Stimulated activated naive B cell treated with anti-CD40 and anti-IgM and Interleukin-4, amounts not matched to agents 10 μg/mL and 1 μg/mL and 100 μg/mL, for 72 hours (primary cell): ENCODE results near the gene GABBR2.
A peak's percentile ranks its signal among the peaks of the same experiment; 100 is the strongest.
"Not testable (repeated sequence)": the region's sequence is repeated elsewhere in the genome, so short reads cannot be mapped to it uniquely, and the experiment has no call there.

Experiments
- ATAC-seq, 2 donors: fragments of 150-1000 bp; cut with Tn5 transposase; replicated peaks; 2 replicates each; pipeline ENCODE4 v1.10.0; 2021; ENCODE audit warnings: moderate library complexity in 1 of 2
- DNase-seq: peaks from one replicate; pipeline ENCODE4 v3.0.0; 2021
- H3K27ac Mint-ChIP-seq: one replicate; pipeline ENCODE4 v1.8.0; 2022; ENCODE audit warnings: mild to moderate bottlenecking, mixed read lengths
- H3K27me3 Mint-ChIP-seq, 2 donors: one replicate each; pipeline ENCODE4 v1.8.0; 2022; ENCODE audit warnings: mixed read lengths in 2 of 2
- H3K36me3 Mint-ChIP-seq, 2 donors: one replicate each; pipeline ENCODE4 v1.8.0; 2022; ENCODE audit warnings: mixed read lengths in 2 of 2, mild to moderate bottlenecking in 1 of 2
- H3K4me1 Mint-ChIP-seq, 2 donors: one replicate each; pipeline ENCODE4 v1.8.0; 2022; ENCODE audit warnings: mixed read lengths in 2 of 2, mild to moderate bottlenecking in 1 of 2
- H3K4me3 Mint-ChIP-seq, 2 donors: one replicate each; pipeline ENCODE4 v1.8.0; 2022; ENCODE audit warnings: mild to moderate bottlenecking in 2 of 2, mixed read lengths in 2 of 2, moderate library complexity in 1 of 2
- H3K9me3 Mint-ChIP-seq, 2 donors: one replicate each; pipeline ENCODE4 v1.8.0; 2022; ENCODE audit warnings: mixed read lengths in 2 of 2, mild to moderate bottlenecking in 1 of 2

GABBR2 gene

DNA sequence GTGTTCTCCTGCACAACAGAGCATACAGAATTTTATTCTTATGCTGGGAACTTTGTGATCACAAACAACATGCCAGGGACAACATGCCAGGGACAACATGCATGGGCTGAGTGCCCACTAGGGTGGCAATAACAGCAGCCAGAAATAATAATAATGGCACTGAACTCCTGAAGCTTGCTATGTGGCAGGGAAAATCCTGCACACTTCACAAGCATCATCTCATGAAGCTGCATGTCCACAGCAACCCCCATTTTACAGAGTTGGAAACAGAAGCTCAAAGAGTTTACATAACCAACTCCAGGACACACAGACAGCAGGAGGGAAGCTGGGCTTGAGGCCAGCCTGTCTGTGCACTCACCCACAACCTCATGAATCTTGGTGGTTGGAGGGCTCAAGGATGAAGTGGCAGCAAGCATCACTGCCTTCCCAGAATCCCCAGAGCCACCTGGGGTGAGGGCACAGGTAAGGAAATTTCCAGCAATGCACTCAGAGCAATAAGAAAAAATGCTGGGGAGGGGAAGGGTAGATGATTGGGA lies 111.4 kb downstream of the GABBR2 start:
- no peak overlapping the region for H3K27ac Mint-ChIP-seq
- H3K4me3 Mint-ChIP-seq, result no peak overlapping the region
- H3K9me3 Mint-ChIP-seq, result no peaks in the 10 kb centered on the region
- DNase-seq, result no peak
- ATAC-seq, result no peak
- no peaks in the 10 kb centered on the region for H3K4me1 Mint-ChIP-seq
- H3K27me3 Mint-ChIP-seq, result peaks cover 5 to 13% of the 10 kb centered on the region in 2 donors
- no peaks in the 10 kb centered on the region for H3K36me3 Mint-ChIP-seq

DNA sequence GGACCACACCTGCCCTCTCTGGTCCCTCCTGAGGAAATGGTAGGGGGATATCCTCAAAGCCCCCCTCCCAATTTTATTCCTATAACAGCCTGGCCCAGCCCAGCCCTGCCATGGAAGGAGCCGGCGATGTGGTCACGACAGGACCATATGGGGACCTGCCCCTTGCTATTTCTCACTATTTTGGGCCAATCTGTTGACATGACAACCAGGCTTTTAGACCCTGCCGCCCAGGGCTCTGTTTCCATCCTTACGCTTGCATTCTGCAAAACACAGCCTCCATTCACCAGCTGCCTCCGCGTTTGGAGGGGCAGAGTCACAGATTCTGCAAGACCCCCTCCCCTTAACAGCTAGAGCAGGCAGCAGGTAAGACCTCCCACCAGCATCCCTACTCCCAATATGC lies 112.2 kb downstream of the GABBR2 start:
- no peaks in the 10 kb centered on the region for H3K4me1 Mint-ChIP-seq
- H3K27me3 Mint-ChIP-seq, result peaks cover 5 to 14% of the 10 kb centered on the region in 2 donors
- H3K9me3 Mint-ChIP-seq, result no peaks in the 10 kb centered on the region
- H3K4me3 Mint-ChIP-seq, result no peak overlapping the region
- H3K36me3 Mint-ChIP-seq, result no peaks in the 10 kb centered on the region
- no peak for ATAC-seq
- no peak for DNase-seq
- H3K27ac Mint-ChIP-seq, result no peak overlapping the region

- Mint-ChIP-seq H3K9me3 (peaks cover 0 to 3% of the 10 kb centered on the region in 2 donors), H3K27ac (no peak overlapping the region), H3K36me3 (no peaks in the 10 kb centered on the region), H3K27me3 (peaks cover 16 to 18% of the 10 kb centered on the region in 2 donors), H3K4me3 (no peak overlapping the region), H3K4me1 (no peaks in the 10 kb centered on the region)
- no peak for ATAC-seq
- DNase-seq, result no peak
These were observed 114.1 kb downstream of the GABBR2 start for GRCh38 chr9:98594546-98595160.

DNA sequence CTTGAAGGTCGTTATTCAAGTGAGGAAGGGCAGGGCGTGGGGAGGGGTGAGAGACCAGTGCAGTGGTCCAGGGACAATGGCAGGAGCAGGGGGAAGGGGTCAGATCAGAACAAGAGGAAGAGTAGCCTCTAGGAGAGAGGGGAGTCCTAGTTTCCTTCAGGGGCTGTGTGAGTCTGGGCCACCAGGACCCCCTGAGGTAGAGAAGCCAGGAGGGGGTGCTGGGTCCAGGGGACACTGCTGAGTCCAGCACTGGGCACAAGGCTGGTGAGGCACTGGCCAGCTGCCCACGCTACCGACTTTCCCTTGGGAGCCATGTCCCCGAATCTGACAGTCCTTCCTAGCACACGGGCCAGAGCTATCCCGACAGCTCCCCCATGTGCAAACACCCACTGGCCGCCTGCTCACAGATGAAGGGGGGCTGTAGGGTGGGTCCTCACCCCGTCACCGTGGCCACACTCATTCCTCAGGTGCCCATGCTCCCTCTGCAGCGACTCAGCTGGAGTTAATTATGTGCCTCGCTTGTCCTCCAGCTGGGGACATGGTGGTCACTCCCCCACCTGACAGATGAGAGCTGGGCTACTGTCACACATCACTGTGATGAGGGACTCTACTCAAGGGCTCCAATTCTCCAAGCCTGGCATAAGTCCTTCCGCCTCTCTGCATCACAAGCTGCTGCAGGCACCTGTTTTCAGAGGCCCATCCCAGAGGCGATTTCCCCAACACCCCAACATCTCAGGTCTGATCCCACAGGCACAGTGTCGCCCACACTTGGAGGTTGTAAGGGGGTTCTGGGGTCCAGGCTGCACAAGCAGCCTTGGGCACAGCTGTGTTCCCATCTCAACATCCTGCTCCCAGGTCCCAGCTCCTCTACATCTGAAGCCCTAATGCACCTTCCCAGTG lies 115.1 kb downstream of the GABBR2 start:
- Mint-ChIP-seq H3K4me1 (no peaks in the 10 kb centered on the region), H3K27me3 (peaks cover 21 to 24% of the 10 kb centered on the region in 2 donors), H3K9me3 (peaks cover 0 to 3% of the 10 kb centered on the region in 2 donors), H3K36me3 (no peaks in the 10 kb centered on the region), H3K4me3 (no peak overlapping the region), H3K27ac (no peak overlapping the region)
- no peak for DNase-seq
- no peak for ATAC-seq

DNA sequence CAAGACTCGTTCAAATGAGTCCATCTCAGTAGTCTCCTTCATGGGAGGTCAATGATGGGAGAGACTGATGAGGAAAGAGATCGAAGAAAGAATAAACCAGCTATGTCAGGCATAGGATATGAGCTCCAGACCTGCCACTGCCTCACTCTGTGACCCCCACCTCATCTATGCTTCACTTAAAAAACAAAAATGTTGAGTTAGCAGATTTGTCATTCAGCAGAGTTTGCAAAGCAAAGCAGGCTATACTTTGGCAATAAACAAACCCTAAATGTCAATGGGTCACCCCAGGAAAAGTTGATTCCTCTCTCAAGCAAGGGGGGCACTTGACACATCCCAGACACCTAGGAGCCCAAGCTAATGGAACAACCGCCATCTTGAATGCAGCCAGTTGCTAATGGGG lies 117.0 kb downstream of the GABBR2 start:
- no peak overlapping the region for H3K4me3 Mint-ChIP-seq
- DNase-seq (no peak), ATAC-seq (no peak)
- no peaks in the 10 kb centered on the region for H3K4me1 Mint-ChIP-seq
- H3K27ac Mint-ChIP-seq, result no peak overlapping the region
- peaks cover 25 to 27% of the 10 kb centered on the region in 2 donors for H3K27me3 Mint-ChIP-seq
- peaks cover 0 to 3% of the 10 kb centered on the region in 2 donors for H3K9me3 Mint-ChIP-seq
- H3K36me3 Mint-ChIP-seq, result no peaks in the 10 kb centered on the region

- no peaks in the 10 kb centered on the region for H3K4me1 Mint-ChIP-seq
- ATAC-seq (no peak), DNase-seq (no peak)
- H3K27ac Mint-ChIP-seq, result no peak overlapping the region
- H3K36me3 Mint-ChIP-seq, result no peaks in the 10 kb centered on the region
- H3K4me3 Mint-ChIP-seq, result no peak overlapping the region
- peaks cover 1 to 4% of the 10 kb centered on the region in 2 donors for H3K9me3 Mint-ChIP-seq
- H3K27me3 Mint-ChIP-seq, result peaks cover 28 to 29% of the 10 kb centered on the region in 2 donors
These were observed 118.6 kb downstream of the GABBR2 start for GRCh38 chr9:98590101-98590500.

DNA sequence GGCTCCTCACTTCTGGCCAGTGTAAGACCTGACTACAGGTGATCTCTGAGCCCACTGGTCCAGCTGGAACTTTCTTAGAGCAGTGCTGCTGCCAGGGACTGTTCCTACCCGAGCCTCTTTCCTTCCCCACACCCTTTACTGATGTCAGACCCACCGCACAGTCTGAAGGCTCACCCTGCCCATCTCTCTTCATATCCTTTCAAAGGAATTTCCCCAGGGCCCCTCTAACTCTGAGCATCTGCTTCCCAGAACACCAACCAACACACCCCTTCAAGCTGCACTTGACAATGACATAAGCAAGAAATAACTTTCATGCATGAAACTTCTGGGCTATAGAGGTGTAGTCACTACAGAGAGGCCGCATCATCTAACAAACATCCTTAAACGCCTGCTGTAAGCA lies 119.6 kb downstream of the GABBR2 start:
- DNase-seq, result no peak
- H3K9me3 Mint-ChIP-seq, result peaks cover 5 to 7% of the 10 kb centered on the region in 2 donors
- peaks cover 34 to 36% of the 10 kb centered on the region in 2 donors for H3K27me3 Mint-ChIP-seq
- H3K4me1 Mint-ChIP-seq, result no peaks in the 10 kb centered on the region
- ATAC-seq, result no peak
- no peak overlapping the region for H3K27ac Mint-ChIP-seq
- no peaks in the 10 kb centered on the region for H3K36me3 Mint-ChIP-seq
- no peak overlapping the region for H3K4me3 Mint-ChIP-seq

GRCh38 chr9:98584853-98585438 lies 123.8 kb downstream of the GABBR2 start:
- peaks cover 28 to 35% of the 10 kb centered on the region in 2 donors for H3K27me3 Mint-ChIP-seq
- H3K4me3 Mint-ChIP-seq, H3K9me3 Mint-ChIP-seq, ATAC-seq, H3K36me3 Mint-ChIP-seq, H3K4me1 Mint-ChIP-seq, H3K27ac Mint-ChIP-seq, DNase-seq: not testable (repeated sequence)

DNA sequence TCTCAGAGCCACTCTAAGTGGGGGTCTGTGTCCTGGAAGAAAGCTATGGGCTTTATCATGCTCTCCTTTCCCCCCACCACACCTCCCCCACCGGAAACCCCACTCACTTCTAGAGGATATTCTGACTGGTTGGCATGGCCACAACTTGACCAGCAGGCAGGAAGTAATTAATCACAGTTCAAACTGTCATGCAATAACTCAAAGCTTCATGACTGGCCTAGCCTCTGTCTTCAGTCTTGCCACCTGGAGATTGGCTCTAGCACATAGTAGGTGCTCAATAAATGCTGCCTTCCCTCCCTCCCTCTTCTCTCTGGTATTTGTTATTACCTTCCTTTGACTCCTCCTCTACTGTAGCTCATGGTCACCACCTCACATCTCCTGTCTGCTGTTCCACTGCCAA lies 124.7 kb downstream of the GABBR2 start:
- ATAC-seq (peak in 1 of 2 donors; percentile 42), DNase-seq (no peak)
- H3K9me3 Mint-ChIP-seq, result peaks cover 5 to 8% of the 10 kb centered on the region in 2 donors
- peaks cover 28 to 38% of the 10 kb centered on the region in 2 donors for H3K27me3 Mint-ChIP-seq
- H3K27ac Mint-ChIP-seq, result no peak overlapping the region
- no peak overlapping the region for H3K4me3 Mint-ChIP-seq
- H3K4me1 Mint-ChIP-seq, result no peaks in the 10 kb centered on the region
- H3K36me3 Mint-ChIP-seq, result no peaks in the 10 kb centered on the region

GRCh38 chr9:98583417-98583816 lies 125.3 kb downstream of the GABBR2 start:
- H3K36me3 Mint-ChIP-seq, result no peaks in the 10 kb centered on the region
- no peak overlapping the region for H3K4me3 Mint-ChIP-seq
- ATAC-seq (no peak), DNase-seq (no peak)
- peaks cover 5 to 8% of the 10 kb centered on the region in 2 donors for H3K9me3 Mint-ChIP-seq
- H3K27me3 Mint-ChIP-seq, result peaks cover 27 to 40% of the 10 kb centered on the region in 2 donors
- no peak overlapping the region for H3K27ac Mint-ChIP-seq
- H3K4me1 Mint-ChIP-seq, result no peaks in the 10 kb centered on the region

- Mint-ChIP-seq H3K27me3 (peaks cover 34 to 55% of the 10 kb centered on the region in 2 donors), H3K36me3 (no peaks in the 10 kb centered on the region), H3K9me3 (peaks cover 12% of the 10 kb centered on the region in 2 donors), H3K4me3 (no peak overlapping the region), H3K4me1 (peaks cover 4 to 5% of the 10 kb centered on the region in 2 donors), H3K27ac (no peak overlapping the region)
- DNase-seq, result no peak
- ATAC-seq, result no peak
These were observed 127.8 kb downstream of the GABBR2 start for GRCh38 chr9:98580956-98581355.

DNA sequence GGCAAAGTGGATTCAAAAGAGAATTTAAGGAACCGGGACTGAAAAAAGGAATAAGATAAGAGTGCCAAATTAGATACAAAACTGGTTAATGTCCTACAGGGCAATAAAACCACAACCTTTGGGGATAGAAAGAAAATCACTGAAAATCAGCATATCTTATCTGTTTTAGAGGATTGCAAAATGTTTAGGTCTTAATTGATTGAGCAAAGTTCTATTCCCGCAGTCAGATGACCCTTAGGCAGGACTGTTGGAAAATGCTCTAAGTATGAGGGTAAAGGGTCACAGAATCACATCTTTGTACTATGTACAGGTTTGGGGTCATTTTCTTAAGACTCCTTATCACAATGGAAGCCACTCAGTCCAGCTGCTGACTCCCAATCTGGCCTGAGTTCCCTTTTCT lies 129.0 kb downstream of the GABBR2 start:
- H3K9me3 Mint-ChIP-seq, result peaks cover 7 to 9% of the 10 kb centered on the region in 2 donors
- H3K27me3 Mint-ChIP-seq, result peaks cover 37 to 59% of the 10 kb centered on the region in 2 donors
- H3K4me1 Mint-ChIP-seq, result peaks cover 16 to 17% of the 10 kb centered on the region in 2 donors
- H3K36me3 Mint-ChIP-seq, result no peaks in the 10 kb centered on the region
- no peak overlapping the region for H3K27ac Mint-ChIP-seq
- DNase-seq (no peak), ATAC-seq (no peak)
- no peak overlapping the region for H3K4me3 Mint-ChIP-seq

- DNase-seq (no peak), ATAC-seq (no peak)
- H3K27me3 Mint-ChIP-seq, result peaks cover 37 to 71% of the 10 kb centered on the region in 2 donors
- no peak overlapping the region for H3K4me3 Mint-ChIP-seq
- peaks cover 16 to 18% of the 10 kb centered on the region in 2 donors for H3K4me1 Mint-ChIP-seq
- peak overlapping the region; percentile 1 for H3K27ac Mint-ChIP-seq
- H3K9me3 Mint-ChIP-seq, result peaks cover 7 to 9% of the 10 kb centered on the region in 2 donors
- no peaks in the 10 kb centered on the region for H3K36me3 Mint-ChIP-seq
These were observed 131.3 kb downstream of the GABBR2 start for GRCh38 chr9:98577446-98577845.

- DNase-seq (no peak), ATAC-seq (no peak)
- Mint-ChIP-seq H3K9me3 (peaks cover 5 to 7% of the 10 kb centered on the region in 2 donors), H3K27ac (no peak overlapping the region), H3K4me3 (no peak overlapping the region), H3K4me1 (peaks cover 16 to 18% of the 10 kb centered on the region in 2 donors), H3K36me3 (no peaks in the 10 kb centered on the region), H3K27me3 (peaks cover 39 to 68% of the 10 kb centered on the region in 2 donors)
These were observed 131.9 kb downstream of the GABBR2 start for GRCh38 chr9:98576859-98577258.
